Measurements from ENCODE around the gene PTPRA. TPM values are rescaled to one million over a fixed set of nuclear protein-coding genes. Genes with fewer than 3 reads are reported as not detected.

PTPRA gene
- total RNA-seq, 1 experiment from 2014 or later, result 47.2 TPM

GRCh38 chr20:3071610-3072529, 198.6 kb downstream of the PTPRA start, which contains the start of gene OXT (continued):
- TF ChIP-seq AR (CRISPR knock-in tag; IDR thresholded peaks at IDR 0.05), result no peak
- TF ChIP-seq, protein P1, sequence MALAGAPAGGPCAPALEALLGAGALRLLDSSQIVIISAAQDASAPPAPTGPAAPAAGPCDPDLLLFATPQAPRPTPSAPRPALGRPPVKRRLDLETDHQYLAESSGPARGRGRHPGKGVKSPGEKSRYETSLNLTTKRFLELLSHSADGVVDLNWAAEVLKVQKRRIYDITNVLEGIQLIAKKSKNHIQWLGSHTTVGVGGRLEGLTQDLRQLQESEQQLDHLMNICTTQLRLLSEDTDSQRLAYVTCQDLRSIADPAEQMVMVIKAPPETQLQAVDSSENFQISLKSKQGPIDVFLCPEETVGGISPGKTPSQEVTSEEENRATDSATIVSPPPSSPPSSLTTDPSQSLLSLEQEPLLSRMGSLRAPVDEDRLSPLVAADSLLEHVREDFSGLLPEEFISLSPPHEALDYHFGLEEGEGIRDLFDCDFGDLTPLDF (CRISPR knock-in tag; IDR thresholded peaks at IDR 0.05), result peak; percentile 77; the same call in 1 of the 2 replicates
- TF ChIP-seq, protein P2, sequence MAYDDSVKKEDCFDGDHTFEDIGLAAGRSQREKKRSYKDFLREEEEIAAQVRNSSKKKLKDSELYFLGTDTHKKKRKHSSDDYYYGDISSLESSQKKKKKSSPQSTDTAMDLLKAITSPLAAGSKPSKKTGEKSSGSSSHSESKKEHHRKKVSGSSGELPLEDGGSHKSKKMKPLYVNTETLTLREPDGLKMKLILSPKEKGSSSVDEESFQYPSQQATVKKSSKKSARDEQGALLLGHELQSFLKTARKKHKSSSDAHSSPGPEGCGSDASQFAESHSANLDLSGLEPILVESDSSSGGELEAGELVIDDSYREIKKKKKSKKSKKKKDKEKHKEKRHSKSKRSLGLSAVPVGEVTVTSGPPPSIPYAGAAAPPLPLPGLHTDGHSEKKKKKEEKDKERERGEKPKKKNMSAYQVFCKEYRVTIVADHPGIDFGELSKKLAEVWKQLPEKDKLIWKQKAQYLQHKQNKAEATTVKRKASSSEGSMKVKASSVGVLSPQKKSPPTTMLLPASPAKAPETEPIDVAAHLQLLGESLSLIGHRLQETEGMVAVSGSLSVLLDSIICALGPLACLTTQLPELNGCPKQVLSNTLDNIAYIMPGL (CRISPR knock-in tag; IDR thresholded peaks at IDR 0.05), result no peak
- TF ChIP-seq USF1 (CRISPR knock-in tag; IDR thresholded peaks at IDR 0.05), result peak; percentile 72; the same call in 1 of the 2 replicates
- TF ChIP-seq, protein P3, sequence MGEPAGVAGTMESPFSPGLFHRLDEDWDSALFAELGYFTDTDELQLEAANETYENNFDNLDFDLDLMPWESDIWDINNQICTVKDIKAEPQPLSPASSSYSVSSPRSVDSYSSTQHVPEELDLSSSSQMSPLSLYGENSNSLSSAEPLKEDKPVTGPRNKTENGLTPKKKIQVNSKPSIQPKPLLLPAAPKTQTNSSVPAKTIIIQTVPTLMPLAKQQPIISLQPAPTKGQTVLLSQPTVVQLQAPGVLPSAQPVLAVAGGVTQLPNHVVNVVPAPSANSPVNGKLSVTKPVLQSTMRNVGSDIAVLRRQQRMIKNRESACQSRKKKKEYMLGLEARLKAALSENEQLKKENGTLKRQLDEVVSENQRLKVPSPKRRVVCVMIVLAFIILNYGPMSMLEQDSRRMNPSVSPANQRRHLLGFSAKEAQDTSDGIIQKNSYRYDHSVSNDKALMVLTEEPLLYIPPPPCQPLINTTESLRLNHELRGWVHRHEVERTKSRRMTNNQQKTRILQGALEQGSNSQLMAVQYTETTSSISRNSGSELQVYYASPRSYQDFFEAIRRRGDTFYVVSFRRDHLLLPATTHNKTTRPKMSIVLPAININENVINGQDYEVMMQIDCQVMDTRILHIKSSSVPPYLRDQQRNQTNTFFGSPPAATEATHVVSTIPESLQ (CRISPR knock-in tag; IDR thresholded peaks at IDR 0.05), result peak; percentile 88
- TF ChIP-seq GRHL2 (CRISPR knock-in tag; IDR thresholded peaks at IDR 0.05; ENCODE audit: insufficient replicate concordance, severe bottlenecking), result no peak
- 0 out of 2 replicates have a peak, but pooled peaks have one; percentile 24 for TF ChIP-seq NFYB (CRISPR knock-in tag; conservative IDR thresholded peaks at IDR 0.05; ENCODE audit: low read depth)
- TF ChIP-seq NR1H2 (CRISPR knock-in tag; IDR thresholded peaks at IDR 0.05), result peak; percentile 94
- no peak for TF ChIP-seq IRF2 (CRISPR knock-in tag; IDR thresholded peaks at IDR 0.05; ENCODE audit: borderline replicate concordance, low read depth)
- no peak for TF ChIP-seq ZSCAN18 (CRISPR knock-in tag; IDR thresholded peaks at IDR 0.05)
- TF ChIP-seq CTCF (IDR thresholded peaks at IDR 0.05), result no peak
- TF ChIP-seq E2F5 (CRISPR knock-in tag; IDR thresholded peaks at IDR 0.05), result no peak; the same call in none of the 2 replicates
- no peak for TF ChIP-seq SOX15 (CRISPR knock-in tag; IDR thresholded peaks at IDR 0.05)
- no peak; the same call in 1 of the 2 replicates for TF ChIP-seq NR2C2 (CRISPR knock-in tag; IDR thresholded peaks at IDR 0.05)
- peak; percentile 2; the same call in 1 of the 2 replicates for TF ChIP-seq ZNF121 (CRISPR knock-in tag; IDR thresholded peaks at IDR 0.05)
- TF ChIP-seq, protein P4, sequence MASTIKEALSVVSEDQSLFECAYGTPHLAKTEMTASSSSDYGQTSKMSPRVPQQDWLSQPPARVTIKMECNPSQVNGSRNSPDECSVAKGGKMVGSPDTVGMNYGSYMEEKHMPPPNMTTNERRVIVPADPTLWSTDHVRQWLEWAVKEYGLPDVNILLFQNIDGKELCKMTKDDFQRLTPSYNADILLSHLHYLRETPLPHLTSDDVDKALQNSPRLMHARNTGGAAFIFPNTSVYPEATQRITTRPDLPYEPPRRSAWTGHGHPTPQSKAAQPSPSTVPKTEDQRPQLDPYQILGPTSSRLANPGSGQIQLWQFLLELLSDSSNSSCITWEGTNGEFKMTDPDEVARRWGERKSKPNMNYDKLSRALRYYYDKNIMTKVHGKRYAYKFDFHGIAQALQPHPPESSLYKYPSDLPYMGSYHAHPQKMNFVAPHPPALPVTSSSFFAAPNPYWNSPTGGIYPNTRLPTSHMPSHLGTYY (CRISPR knock-in tag; IDR thresholded peaks at IDR 0.05), result no peak
- no peak; the same call in 1 of the 2 replicates for TF ChIP-seq SMAD3 (CRISPR knock-in tag; IDR thresholded peaks at IDR 0.05; ENCODE audit: borderline replicate concordance)
- TF ChIP-seq, protein P5, sequence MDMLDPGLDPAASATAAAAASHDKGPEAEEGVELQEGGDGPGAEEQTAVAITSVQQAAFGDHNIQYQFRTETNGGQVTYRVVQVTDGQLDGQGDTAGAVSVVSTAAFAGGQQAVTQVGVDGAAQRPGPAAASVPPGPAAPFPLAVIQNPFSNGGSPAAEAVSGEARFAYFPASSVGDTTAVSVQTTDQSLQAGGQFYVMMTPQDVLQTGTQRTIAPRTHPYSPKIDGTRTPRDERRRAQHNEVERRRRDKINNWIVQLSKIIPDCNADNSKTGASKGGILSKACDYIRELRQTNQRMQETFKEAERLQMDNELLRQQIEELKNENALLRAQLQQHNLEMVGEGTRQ (CRISPR knock-in tag; IDR thresholded peaks at IDR 0.05), result no peak
- TF ChIP-seq, protein P6, sequence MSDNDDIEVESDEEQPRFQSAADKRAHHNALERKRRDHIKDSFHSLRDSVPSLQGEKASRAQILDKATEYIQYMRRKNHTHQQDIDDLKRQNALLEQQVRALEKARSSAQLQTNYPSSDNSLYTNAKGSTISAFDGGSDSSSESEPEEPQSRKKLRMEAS (CRISPR knock-in tag; IDR thresholded peaks at IDR 0.05), result peak; percentile 98
- TF ChIP-seq ETV6 (CRISPR knock-in tag; IDR thresholded peaks at IDR 0.05), result peak; percentile 94
- TF ChIP-seq NR3C1 (CRISPR knock-in tag; conservative IDR thresholded peaks at IDR 0.05; ENCODE audit: low read depth), result 0 out of 2 replicates have a peak, but pooled peaks have one; percentile 34

Measured in WTC11 (cell line).